ENCODE data around the gene CALCB.

The CALCB gene

DNA sequence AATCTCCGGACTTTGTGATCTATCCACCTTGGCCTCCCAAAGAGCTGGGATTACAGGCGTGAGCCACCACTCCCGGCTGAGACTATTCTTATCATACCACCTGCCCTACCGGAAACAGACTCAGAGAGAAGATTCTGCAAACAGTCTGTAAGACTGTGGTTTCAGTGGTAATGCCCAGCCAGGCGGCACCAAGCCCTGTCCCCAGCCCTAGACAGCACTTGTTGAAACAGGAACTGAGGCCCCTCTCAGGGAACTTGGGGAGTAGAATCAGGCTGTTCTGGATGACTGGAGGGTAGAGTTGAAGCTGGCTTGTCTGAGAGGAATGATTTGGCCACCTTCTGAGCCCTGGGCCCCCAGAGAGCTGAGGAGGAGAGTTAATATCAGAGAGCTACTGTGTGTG lies 40.0 kb downstream of the CALCB start:
- DNase-seq (ENCODE audit: low read depth, low spot score) = peak; percentile 82
- no peak overlapping the region for H3K4me3 ChIP-seq (ENCODE audit: low read length)

DNA sequence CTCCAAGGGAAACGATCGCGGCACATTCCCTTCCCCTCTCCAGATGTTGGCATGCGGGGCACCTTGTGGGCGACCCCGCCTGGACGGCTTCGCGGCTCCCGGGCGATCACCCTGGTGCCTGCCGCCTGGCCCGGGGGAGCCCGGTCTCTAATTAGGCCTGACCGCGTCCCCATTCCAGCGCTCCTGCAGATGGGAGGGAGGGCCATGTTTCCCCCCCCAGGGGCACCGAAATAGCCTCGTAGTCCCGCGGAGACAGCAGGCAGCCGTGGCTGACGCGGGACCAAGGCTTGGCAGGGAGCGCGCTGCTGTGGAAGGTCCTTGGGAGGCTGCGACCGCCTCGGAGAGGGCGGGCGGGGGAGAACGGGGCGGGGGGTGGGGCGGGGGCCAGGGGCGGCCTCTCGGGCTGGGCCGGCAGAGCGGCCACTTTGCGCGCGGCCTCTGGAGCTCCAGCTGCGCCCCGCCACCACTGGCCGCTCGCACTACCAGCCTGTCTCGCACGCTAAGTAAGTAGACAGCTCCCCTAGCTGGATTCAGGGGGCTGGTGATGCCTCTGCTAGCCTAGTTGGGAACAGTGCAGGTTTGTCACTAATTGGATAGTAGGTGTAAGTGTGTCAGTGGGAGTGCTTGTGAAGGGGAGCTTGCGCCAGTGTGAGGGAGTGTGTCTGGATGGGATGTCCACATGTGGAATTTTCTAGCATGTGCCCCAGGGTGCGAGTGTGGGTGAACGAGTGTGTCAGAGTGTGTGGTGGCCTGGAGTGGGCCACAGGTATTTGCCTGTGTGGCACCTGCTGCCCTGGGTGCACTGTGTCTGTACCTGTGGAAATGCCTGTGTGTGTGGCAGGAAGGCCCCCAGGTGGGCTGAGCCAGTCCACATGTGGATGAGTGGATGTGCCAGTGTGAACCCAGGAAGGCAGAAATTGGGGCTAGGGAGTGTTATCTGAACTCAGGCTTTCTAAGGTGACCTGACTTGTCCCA lies 41.4 kb downstream of the CALCB start, which contains the start of gene INSC:
Gene INSC, plus strand, starts transcription at position 423 of the 975 bp plus-strand sequence. CDS start 34,252 bp downstream, outside the sequence.
- no peak for DNase-seq (ENCODE audit: low read depth, low spot score)
- H3K4me3 ChIP-seq (ENCODE audit: low read length) = no peak within 1 kb of the TSS

DNA sequence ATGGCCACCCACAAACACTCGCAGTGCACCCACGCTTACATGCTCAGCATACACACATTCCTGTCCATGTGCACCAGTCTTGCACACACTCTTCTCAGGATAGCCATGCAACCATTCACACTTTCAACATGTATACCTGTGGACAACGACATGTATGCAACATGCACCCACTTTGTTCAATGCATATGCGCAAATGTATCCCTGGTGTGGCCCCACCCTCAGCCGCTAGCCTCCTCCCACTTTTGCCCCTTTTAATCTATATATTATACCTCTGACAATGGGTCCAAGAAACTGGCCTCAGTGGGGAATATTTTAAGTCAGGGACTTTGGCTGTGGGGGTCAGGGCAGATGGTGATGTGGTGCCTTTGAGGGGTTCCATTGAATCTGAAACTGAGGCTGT lies 42.3 kb downstream of the CALCB start:
- DNase-seq (ENCODE audit: low read depth, low spot score) = no peak
- H3K4me3 ChIP-seq (ENCODE audit: low read length) = no peak overlapping the region

DNA sequence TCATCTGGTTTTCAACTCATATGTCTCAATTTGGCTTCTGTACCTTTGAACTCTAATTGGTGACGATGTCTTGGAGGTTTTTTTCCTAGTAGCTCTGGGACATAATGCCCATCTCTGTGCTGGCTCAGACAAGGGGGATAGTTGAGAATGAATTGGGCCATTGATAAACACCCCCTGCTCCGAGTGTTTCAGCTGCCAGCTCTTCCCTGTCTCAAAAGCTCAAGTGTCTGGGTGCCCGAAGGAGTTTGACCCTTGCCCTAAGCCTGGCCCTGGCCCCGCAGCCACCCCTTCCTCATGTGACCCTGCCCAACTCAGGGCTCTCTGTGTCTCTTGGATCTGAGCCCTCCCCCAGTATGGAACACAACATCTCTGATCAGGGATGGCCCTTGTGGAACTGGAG lies 44.4 kb downstream of the CALCB start:
- no peak for DNase-seq (ENCODE audit: low read depth, low spot score)

DNA sequence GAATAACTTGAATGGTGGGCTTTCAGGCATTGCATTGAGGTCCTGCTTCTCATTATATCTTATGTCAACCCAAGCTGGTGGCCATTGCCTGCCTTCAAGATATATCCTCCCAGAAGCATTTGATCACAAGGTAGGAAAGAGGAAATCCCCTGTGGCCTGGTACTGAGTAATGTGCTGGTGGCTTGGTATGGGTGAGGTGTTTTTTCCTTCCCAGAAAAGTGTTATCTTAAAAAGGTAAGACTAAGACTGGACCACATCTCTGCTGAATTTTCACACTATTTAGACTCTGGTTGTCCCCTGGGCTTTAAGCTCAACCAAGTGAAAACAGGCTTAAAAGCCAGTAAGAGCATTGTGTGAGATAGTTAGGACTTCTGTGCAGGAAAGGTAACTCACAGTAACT lies 45.0 kb downstream of the CALCB start:
- DNase-seq (ENCODE audit: low read depth, low spot score) = no peak
- H3K4me3 ChIP-seq (ENCODE audit: low read length) = no peak overlapping the region

More for the DNA sequence above, 44.4 kb downstream of the CALCB start:
- no peak overlapping the region for H3K4me3 ChIP-seq (ENCODE audit: low read length)

DNA sequence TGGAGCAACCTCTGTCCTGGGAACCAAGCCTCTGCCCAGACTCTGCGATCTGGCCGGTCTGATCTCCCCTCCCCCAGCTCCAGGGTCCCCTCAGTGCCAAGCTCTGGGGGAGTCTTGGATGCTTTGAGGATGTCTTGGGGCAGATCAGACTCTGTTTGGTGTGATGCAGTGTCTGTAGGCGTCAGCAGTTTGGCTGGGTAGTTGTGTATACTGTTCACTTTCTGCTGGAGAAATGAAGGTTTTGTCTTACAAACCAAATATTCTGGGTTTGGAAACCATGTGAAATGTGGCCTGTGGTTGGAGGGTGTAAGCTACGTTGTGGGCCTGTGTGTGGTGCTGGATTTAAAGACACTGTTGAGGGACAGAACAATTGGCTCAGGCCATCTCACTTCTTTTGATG lies 46.0 kb downstream of the CALCB start:
- H3K4me3 ChIP-seq (ENCODE audit: low read length) = no peak overlapping the region
- no peak for DNase-seq (ENCODE audit: low read depth, low spot score)

DNA sequence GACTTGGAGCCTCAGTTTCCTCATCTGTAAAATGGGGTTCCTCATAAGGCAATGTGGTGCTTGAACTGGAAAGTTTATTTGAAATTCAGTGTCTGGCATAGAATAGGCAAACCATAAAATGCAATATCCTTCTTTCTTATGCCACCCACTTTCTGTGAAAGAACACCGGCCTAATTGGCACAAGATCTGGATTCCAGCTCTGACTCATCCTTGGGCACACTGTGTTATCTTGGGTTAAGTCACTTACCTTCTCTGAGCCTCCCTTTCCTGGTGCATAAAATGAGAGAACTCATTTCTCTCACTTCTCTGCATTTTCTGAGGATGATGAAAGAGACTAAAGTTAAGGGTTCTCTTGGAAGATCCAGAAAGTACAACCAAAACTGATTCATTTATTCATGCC lies 46.4 kb downstream of the CALCB start:
- H3K4me3 ChIP-seq (ENCODE audit: low read length) = no peak overlapping the region
- DNase-seq (ENCODE audit: low read depth, low spot score) = no peak

DNA sequence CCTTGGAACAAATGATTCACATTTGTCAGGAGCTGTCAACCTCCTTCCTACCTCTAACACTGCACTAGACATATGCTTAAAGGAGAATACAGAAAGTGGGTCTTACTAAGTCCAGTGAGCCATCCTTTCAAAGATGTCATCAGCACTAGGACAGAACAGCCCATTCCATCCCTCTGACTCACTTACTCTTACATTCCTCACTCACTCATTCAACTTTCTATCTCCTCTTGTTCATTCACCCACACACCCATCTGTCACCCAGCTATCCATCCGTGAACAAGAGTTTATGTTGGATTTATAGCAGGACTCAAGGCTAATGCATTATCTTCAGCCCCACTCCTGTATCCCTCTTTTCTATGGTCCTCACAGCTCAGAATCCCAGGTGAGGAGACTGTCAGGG lies 50.5 kb downstream of the CALCB start:
- no peak overlapping the region for H3K4me3 ChIP-seq (ENCODE audit: low read length)
- no peak for DNase-seq (ENCODE audit: low read depth, low spot score)

DNA sequence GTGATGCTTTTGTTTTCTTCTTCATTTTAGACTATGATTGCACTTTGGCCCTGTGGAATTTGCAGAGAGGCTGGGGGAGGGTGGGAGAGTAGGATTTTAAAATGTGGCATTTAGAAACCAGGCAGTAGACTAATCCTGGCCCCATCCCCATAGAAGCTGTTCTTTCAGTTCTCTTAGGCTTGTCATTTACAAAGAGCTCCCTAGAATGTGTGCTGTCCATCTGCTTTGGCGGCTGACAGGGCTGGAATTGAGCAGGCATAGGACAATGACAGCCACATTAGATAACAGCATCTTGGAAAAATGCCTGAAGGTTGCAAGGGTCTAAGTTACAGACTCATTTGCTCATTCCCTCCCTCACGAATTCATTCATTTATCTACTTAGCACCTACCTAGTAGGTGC lies 51.1 kb downstream of the CALCB start:
- DNase-seq (ENCODE audit: low read depth, low spot score) = no peak
- H3K4me3 ChIP-seq (ENCODE audit: low read length) = no peak overlapping the region

DNA sequence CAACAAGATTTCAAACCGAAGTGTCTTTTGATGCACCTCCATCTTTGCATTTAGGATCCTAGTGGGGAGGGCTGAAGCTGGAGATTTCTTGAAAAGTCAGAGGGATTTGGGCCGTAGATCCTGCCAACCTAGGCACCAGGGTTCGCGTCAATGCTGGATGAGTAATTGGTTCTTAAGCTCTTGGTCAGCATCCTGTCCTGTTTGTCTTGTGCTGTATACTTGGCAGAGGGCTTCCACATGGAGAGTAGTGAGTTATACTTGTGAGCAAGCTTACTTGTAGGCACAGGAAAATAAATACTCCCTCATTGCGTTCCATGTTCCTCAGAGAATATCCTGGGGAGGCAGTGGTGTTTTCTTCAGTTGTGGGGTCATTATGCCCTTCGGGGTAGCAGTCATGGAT lies 53.9 kb downstream of the CALCB start:
- no peak overlapping the region for H3K4me3 ChIP-seq (ENCODE audit: low read length)
- no peak for DNase-seq (ENCODE audit: low read depth, low spot score)
